Transverse colon (tissue), 4 donors: ENCODE measurements around the gene FLT1. TPM values are rescaled to one million over a fixed set of nuclear protein-coding genes. Genes with fewer than 3 reads are reported as not detected.
A peak's percentile ranks its signal among the peaks of the same experiment; 100 is the strongest.

Experiments
- DNase-seq: peaks from one replicate; pipeline ENCODE4 v3.0.0-alpha.2; 2019
- H3K27ac ChIP-seq, 4 donors: fragments of 200-600 bp; sonication (generic); 2 replicates each; pipeline ENCODE4 v1.5.1; 2016 to 2018; ENCODE audit warnings: inconsistent platforms in 4 of 4
- H3K27me3 ChIP-seq: fragments of 200-600 bp; sonication (generic); 2 replicates; pipeline ENCODE4 v1.5.1; 2017; ENCODE audit warnings: inconsistent platforms
- H3K36me3 ChIP-seq, 4 donors: fragments of 200-600 bp; sonication (generic); 2 replicates each; pipeline ENCODE4 v1.5.1; 2017 to 2019; ENCODE audit warnings: inconsistent platforms in 4 of 4
- H3K4me1 ChIP-seq, 4 donors: fragments of 200-600 bp; sonication (generic); 2 replicates each; pipeline ENCODE4 v1.5.1; 2017 to 2020; ENCODE audit warnings: inconsistent platforms in 4 of 4
- H3K4me3 ChIP-seq, 4 donors: fragments of 200-600 bp; sonication (generic); 1 replicate in 1 of 4; 2 replicates in 3 of 4; pipeline versions ENCODE4 v1.5.1 to v1.6.1; 2017 to 2019; ENCODE audit warnings: inconsistent platforms in 4 of 4
- H3K9me3 ChIP-seq, 2 donors: fragments of 200-600 bp; sonication (generic); 2 replicates each; pipeline ENCODE4 v1.5.1; 2017 to 2019; ENCODE audit warnings: inconsistent platforms in 2 of 2
- EP300 ChIP-seq: sonication (generic); formaldehyde crosslinking; IDR thresholded peaks from one replicate; pipeline ENCODE4 v1.6.1; 2017; ENCODE audit warnings: antibody characterized with exemption, low read depth
- POLR2A ChIP-seq: fragments of 450-650 bp; IDR thresholded peaks from one replicate; pipeline ENCODE4 v1.6.1; 2016; ENCODE audit warnings: antibody characterized with exemption, mild to moderate bottlenecking, moderate library complexity
- POLR2AphosphoS5 ChIP-seq, 3 donors: sonication (generic); formaldehyde crosslinking; IDR thresholded peaks; one replicate each; pipeline ENCODE4 v1.6.1; 2016; ENCODE audit warnings: antibody characterized with exemption in 3 of 3
- WGBS, 2 donors: methylation state at CpG; one replicate each; pipeline ENCODE4 v1.1.5; 2018; ENCODE audit warnings: low coverage in 1 of 2; 5-methylcytosine and 5-hydroxymethylcytosine counted together
- in situ Hi-C, 4 donors: fragments of 200-750 bp; cut with MboI; loops; one replicate each; pipeline versions ENCODE4 v1.15.0 to v1.15.1; 2017; ENCODE audit warnings: low sequenced_read_pairs in 3 of 4, low pct_ligation_motif_present in 1 of 4, low pct_unique_long_range_greater_than_20kb in 1 of 4
- intact Hi-C: fragments of 100-400 bp; cut with DNase I; formaldehyde crosslinking; loops from one replicate; pipeline ENCODE4 v1.15.1; 2023; ENCODE audit warnings: low total_unique reads
- total RNA-seq, 4 donors: library from RNA; depleted of rRNA; stranded (reverse); fragments of >200 nt; gene quantifications; one replicate each; pipeline ENCODE4 v1.1.0, GENCODE V29; 2016
- TF ChIP-seq, protein P1 (sequence below), 5 experiments: fragments of 200-600 bp in 3 of 5; fragments of 450-650 bp in 2 of 5; sonication (generic) in 3 of 5; IDR thresholded peaks; 1 replicate in 2 of 5; 2 replicates in 3 of 5; pipeline ENCODE4 v1.5.1; 2016 to 2017; ENCODE audit warnings: antibody characterized with exemption in 5 of 5, inconsistent platforms in 3 of 5, mild to moderate bottlenecking in 2 of 5, moderate library complexity in 1 of 5

The FLT1 gene
- total RNA-seq, 4 donors from 2014 or later, result 2.6 to 8.4 (median 3.5) TPM

DNA sequence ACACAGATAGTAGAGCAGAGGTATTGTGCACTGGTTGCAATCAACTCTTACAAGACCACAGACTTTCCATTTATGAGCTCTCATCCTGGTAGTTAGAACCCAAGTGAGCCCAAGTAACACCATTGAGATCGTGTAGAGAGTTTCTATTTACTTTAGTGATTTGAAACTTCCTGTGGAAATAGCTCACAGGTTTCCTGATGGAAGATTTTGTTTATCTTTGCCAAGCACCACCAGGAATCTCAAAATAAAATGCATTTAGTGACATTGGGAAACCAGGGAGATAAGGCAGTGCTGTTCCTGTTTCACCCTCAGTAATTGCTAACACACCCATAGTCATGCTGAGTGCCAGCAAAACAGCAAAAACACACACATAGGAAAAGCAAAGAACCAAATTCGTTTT lies 102.5 kb downstream of the FLT1 start:
- TF ChIP-seq POLR2A, result no peak
- TF ChIP-seq POLR2AphosphoS5 (IDR thresholded peaks at IDR 0.05), result no peak
- TF ChIP-seq, protein P1, sequence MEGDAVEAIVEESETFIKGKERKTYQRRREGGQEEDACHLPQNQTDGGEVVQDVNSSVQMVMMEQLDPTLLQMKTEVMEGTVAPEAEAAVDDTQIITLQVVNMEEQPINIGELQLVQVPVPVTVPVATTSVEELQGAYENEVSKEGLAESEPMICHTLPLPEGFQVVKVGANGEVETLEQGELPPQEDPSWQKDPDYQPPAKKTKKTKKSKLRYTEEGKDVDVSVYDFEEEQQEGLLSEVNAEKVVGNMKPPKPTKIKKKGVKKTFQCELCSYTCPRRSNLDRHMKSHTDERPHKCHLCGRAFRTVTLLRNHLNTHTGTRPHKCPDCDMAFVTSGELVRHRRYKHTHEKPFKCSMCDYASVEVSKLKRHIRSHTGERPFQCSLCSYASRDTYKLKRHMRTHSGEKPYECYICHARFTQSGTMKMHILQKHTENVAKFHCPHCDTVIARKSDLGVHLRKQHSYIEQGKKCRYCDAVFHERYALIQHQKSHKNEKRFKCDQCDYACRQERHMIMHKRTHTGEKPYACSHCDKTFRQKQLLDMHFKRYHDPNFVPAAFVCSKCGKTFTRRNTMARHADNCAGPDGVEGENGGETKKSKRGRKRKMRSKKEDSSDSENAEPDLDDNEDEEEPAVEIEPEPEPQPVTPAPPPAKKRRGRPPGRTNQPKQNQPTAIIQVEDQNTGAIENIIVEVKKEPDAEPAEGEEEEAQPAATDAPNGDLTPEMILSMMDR (IDR thresholded peaks at IDR 0.05), result no peak
- no peak for TF ChIP-seq EP300
- Histone ChIP-seq H3K4me1 (no peaks in the 10 kb centered on the region), H3K27me3 (peaks cover 9% of the 10 kb centered on the region), H3K27ac (peak overlapping the region in 1 of 4 donors; percentile 11), H3K9me3 (no peaks in the 10 kb centered on the region), H3K4me3 (no peak overlapping the region), H3K36me3 (no peaks in the 10 kb centered on the region)
- in situ Hi-C loops (no loop called here), intact Hi-C loops (no loop called here)
- 13 to 26% methylated on average over 2 of the region's 2 CpGs for WGBS, 2 donors
- no peak for DNase-seq

DNA sequence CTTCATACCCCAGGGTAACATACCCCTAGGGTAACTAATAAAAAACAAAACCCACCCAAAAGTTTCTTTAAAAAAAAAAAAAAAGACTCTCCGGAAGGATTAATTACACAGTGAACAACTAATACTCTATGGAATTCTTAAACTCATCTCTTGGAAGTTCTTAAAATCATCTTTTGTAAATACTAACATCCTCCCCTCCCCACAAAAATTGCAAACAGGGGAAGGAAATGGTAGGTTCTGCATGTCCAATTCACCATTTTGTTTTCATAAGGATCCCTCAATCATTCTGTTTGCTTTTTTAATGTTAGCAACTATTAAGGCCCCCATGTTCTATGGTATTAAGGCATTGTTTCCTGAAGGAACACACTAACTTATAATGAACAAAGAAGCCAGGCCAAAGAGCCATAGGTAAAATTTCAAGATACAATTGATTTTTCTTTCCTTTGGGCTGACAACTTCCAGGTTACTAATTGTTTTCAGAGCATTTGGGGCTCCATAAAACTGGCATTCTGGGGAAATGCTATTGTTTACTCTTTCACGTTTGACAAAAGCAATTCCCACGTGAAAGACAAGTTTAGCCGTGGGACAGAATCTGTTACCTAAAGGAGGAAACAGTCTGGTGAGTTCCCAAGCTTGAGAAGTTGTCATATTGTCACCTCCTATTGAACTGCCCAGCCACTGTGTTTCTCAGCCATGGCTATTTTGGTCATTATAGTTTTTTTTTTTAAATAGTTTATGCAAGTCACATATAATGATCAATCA lies 107.0 kb downstream of the FLT1 start:
- in situ Hi-C loops, result no loop called here
- no peak for DNase-seq
- whole genome bisulfite sequencing, 2 donors, result 35 to 50% methylated on average over 4 of the region's 4 CpGs

DNA sequence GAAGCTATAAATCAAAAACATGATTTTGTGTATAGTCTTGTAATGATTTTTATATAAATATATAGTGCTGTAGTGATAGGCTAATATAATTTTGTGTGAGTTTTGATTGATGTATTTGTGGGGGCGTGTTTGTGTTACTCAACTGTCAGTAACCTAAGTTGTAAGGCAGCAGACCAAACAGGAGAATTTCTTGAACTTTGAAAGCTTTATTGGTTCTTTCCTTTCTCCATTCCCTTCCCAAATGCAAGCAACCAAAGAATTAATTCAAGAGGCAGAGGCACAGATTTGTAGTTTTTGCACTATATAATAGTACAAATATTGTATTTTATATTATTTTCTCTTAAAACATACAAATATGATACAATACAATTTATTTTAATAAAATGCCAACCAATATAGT lies 109.6 kb downstream of the FLT1 start:
- H3K36me3 ChIP-seq, result no peaks in the 10 kb centered on the region
- intact Hi-C loops, result no loop called here
- H3K4me3 ChIP-seq, result no peak overlapping the region
- no peaks in the 10 kb centered on the region for H3K4me1 ChIP-seq
- H3K27me3 ChIP-seq, result peaks cover 12% of the 10 kb centered on the region
- in situ Hi-C loops, result no loop called here
- no peak overlapping the region for H3K27ac ChIP-seq
- no peak for DNase-seq
- no peak for TF ChIP-seq POLR2AphosphoS5 (IDR thresholded peaks at IDR 0.05)
- TF ChIP-seq, protein P1 (IDR thresholded peaks at IDR 0.05), result no peak
- TF ChIP-seq EP300, result no peak
- no peak for TF ChIP-seq POLR2A
- 75% methylated on average over 1 of the region's 1 CpG for WGBS, 2 donors
- no peaks in the 10 kb centered on the region for H3K9me3 ChIP-seq

More for the DNA sequence above, 107.0 kb downstream of the FLT1 start:
- peaks cover 9% of the 10 kb centered on the region for H3K27me3 ChIP-seq
- intact Hi-C loops, result no loop called here
- no peaks in the 10 kb centered on the region for H3K4me1 ChIP-seq
- no peaks in the 10 kb centered on the region for H3K9me3 ChIP-seq
- H3K36me3 ChIP-seq, result no peaks in the 10 kb centered on the region
- no peak overlapping the region for H3K27ac ChIP-seq
- no peak overlapping the region for H3K4me3 ChIP-seq
- TF ChIP-seq POLR2A (no peak), EP300 (no peak), POLR2AphosphoS5 (IDR thresholded peaks at IDR 0.05) (no peak)
- TF ChIP-seq, protein P1 (IDR thresholded peaks at IDR 0.05), result no peak

DNA sequence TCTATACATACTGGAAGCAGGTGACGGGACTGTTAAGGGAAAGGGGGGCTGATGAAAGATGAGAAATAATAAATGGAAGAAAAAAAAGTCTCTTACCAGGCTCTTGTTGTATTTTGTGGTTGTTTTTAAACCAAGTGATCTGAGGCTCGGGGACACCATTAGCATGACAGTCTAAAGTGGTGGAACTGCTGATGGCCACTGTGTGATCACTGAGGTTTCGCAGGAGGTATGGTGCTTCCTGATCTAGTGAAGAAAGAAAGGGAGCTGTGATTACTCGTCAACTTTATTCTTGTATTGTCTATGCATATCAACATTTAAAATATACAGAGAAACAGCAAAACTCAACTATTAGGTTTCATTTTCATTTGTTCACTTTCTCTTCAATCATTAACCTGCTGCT lies 110.1 kb downstream of the FLT1 start:
- no peaks in the 10 kb centered on the region for H3K4me1 ChIP-seq
- intact Hi-C loops, result no loop called here
- no peaks in the 10 kb centered on the region for H3K9me3 ChIP-seq
- no peak overlapping the region for H3K4me3 ChIP-seq
- 77 to 78% methylated on average over 4 of the region's 4 CpGs for WGBS, 2 donors
- in situ Hi-C loops, result no loop called here
- no peak for DNase-seq
- TF ChIP-seq, protein P1 (IDR thresholded peaks at IDR 0.05), result no peak
- no peak for TF ChIP-seq POLR2AphosphoS5 (IDR thresholded peaks at IDR 0.05)
- no peak for TF ChIP-seq POLR2A
- no peak for TF ChIP-seq EP300
- no peak overlapping the region for H3K27ac ChIP-seq
- no peaks in the 10 kb centered on the region for H3K36me3 ChIP-seq
- peaks cover 12% of the 10 kb centered on the region for H3K27me3 ChIP-seq
